ENCODE measurements around the gene TPD52L1.

GRCh38 chr6:125197795-125198269 is 44.3 kb downstream of the TPD52L1 start:
- TF ChIP-seq POLR2AphosphoS5 (IDR thresholded peaks at IDR 0.05; ENCODE audit: low read depth, low read length) (no peak), REST (IDR thresholded peaks at IDR 0.05; ENCODE audit: insufficient read depth in 1 of 2, low read depth in 2 of 2, low read length in 2 of 2) (0 out of 4 replicates have a peak, but pooled peaks of 1 of the 2 experiments have one; percentile 10), TAF1 (IDR thresholded peaks at IDR 0.05; ENCODE audit: borderline replicate concordance, insufficient read depth, low read length) (no peak), FOXP2 (optimal IDR thresholded peaks at IDR 0.05; ENCODE audit: borderline replicate concordance, extremely low read depth, extremely low read length, insufficient read depth) (no peak), SIN3A (IDR thresholded peaks at IDR 0.05; ENCODE audit: borderline replicate concordance, insufficient read depth, low read length) (no peak)
